WTC11 (cell line): ENCODE measurements around the gene CLRN3. TPM values are rescaled to one million over a fixed set of nuclear protein-coding genes. Genes with fewer than 3 reads are reported as not detected.

Source experiments
- ATAC-seq: fragments of 200-7000 bp; cut with Tn5 transposase; 2 replicates; pipeline ENCODE4 v1.10.0; 2021; ENCODE audit warnings: mild to moderate bottlenecking, moderate library complexity
- CTCF ChIA-PET: fragments of 300-600 bp; sonication (Branson Sonifier 250); formaldehyde crosslinking; loops from one replicate; lab custom pipeline; 2021; ENCODE audit warnings: antibody characterized with exemption; lab: Charles Lee
- POLR2A ChIA-PET: fragments of 350-600 bp; sonication (Branson Sonifier 250); formaldehyde crosslinking; loops from one replicate; lab custom pipeline; 2021; ENCODE audit warnings: antibody characterized with exemption; lab: Charles Lee
- DNase-seq: peaks from one replicate; pipeline ENCODE4 v3.0.0; 2021; ENCODE audit warnings: low spot score
- H3K27ac Mint-ChIP-seq: 2 replicates; pipeline ENCODE4 v1.8.0; 2021; ENCODE audit warnings: mixed read lengths
- H3K27me3 Mint-ChIP-seq: 2 replicates; pipeline ENCODE4 v1.8.0; 2021; ENCODE audit warnings: low read depth, mild to moderate bottlenecking, moderate library complexity, mixed read lengths
- H3K36me3 Mint-ChIP-seq: 2 replicates; pipeline ENCODE4 v1.8.0; 2021; ENCODE audit warnings: mixed read lengths
- H3K4me1 Mint-ChIP-seq: 2 replicates; pipeline ENCODE4 v1.8.0; 2022; ENCODE audit warnings: mixed read lengths
- H3K4me3 Mint-ChIP-seq: 2 replicates; pipeline ENCODE4 v1.8.0; 2021; ENCODE audit warnings: mild to moderate bottlenecking, moderate library complexity, mixed read lengths
- H3K9me3 Mint-ChIP-seq: 2 replicates; pipeline ENCODE4 v1.8.0; 2021; ENCODE audit warnings: mixed read lengths
- AR ChIP-seq: fragments of 250-450 bp; sonication (Bioruptor Pico); IDR thresholded peaks from 2 replicates; pipeline ENCODE4 v1.9.0; 2021; ENCODE audit warnings: mild to moderate bottlenecking
- ATF3 ChIP-seq: sonication (generic); formaldehyde crosslinking; conservative IDR thresholded peaks from 2 replicates; pipeline ENCODE4 v1.8.1; 2022; ENCODE audit warnings: mild to moderate bottlenecking, missing genetic modification reagents
- ERG ChIP-seq: fragments of 250-450 bp; sonication (Bioruptor Pico); IDR thresholded peaks from 2 replicates; pipeline ENCODE4 v1.8.0; 2021; ENCODE audit warnings: mild to moderate bottlenecking
- IRF1 ChIP-seq: sonication (generic); formaldehyde crosslinking; IDR thresholded peaks from 2 replicates; pipeline ENCODE4 v1.8.0; 2023; ENCODE audit warnings: missing genetic modification reagents
- JUN ChIP-seq: sonication (generic); formaldehyde crosslinking; IDR thresholded peaks from 2 replicates; pipeline ENCODE4 v1.8.0; 2023; ENCODE audit warnings: mild to moderate bottlenecking, missing genetic modification reagents
- MXD4 ChIP-seq: fragments of 250-450 bp; sonication (Bioruptor Pico); IDR thresholded peaks from 2 replicates; pipeline ENCODE4 v1.8.0; 2021; ENCODE audit warnings: mild to moderate bottlenecking, moderate library complexity, borderline replicate concordance
- MYBL2 ChIP-seq: sonication (generic); formaldehyde crosslinking; IDR thresholded peaks from 2 replicates; pipeline ENCODE4 v1.8.1; 2023; ENCODE audit warnings: mild to moderate bottlenecking, moderate library complexity, missing genetic modification reagents
- NFYB ChIP-seq: sonication (generic); formaldehyde crosslinking; conservative IDR thresholded peaks from 2 replicates; pipeline ENCODE4 v1.8.0; 2022; ENCODE audit warnings: low read depth, missing genetic modification reagents
- NR1H2 ChIP-seq: sonication (generic); formaldehyde crosslinking; IDR thresholded peaks from 2 replicates; pipeline ENCODE4 v1.9.0; 2021; ENCODE audit warnings: mild to moderate bottlenecking, moderate library complexity, missing genetic modification reagents
- OVOL2 ChIP-seq: fragments of 250-450 bp; sonication (Bioruptor Pico); IDR thresholded peaks from 2 replicates; pipeline ENCODE4 v1.9.0; 2021; ENCODE audit warnings: mild to moderate bottlenecking, borderline replicate concordance
- PREB ChIP-seq: sonication (generic); formaldehyde crosslinking; IDR thresholded peaks from 2 replicates; pipeline ENCODE4 v1.8.1; 2022; ENCODE audit warnings: mild to moderate bottlenecking, missing genetic modification reagents, moderate library complexity, borderline replicate concordance
- SMAD3 ChIP-seq: sonication (generic); formaldehyde crosslinking; IDR thresholded peaks from 2 replicates; pipeline ENCODE4 v1.8.0; 2022; ENCODE audit warnings: missing genetic modification reagents, mild to moderate bottlenecking, borderline replicate concordance
- ZNF138 ChIP-seq: sonication (generic); formaldehyde crosslinking; conservative IDR thresholded peaks from 2 replicates; pipeline ENCODE4 v1.8.1; 2022; ENCODE audit warnings: mild to moderate bottlenecking, moderate library complexity, missing genetic modification reagents
- ZNF219 ChIP-seq: sonication (generic); formaldehyde crosslinking; IDR thresholded peaks from 2 replicates; pipeline ENCODE4 v1.8.0; 2023; ENCODE audit warnings: missing genetic modification reagents, mild to moderate bottlenecking, borderline replicate concordance
- ZNF263 ChIP-seq: sonication (generic); formaldehyde crosslinking; IDR thresholded peaks from 2 replicates; pipeline ENCODE4 v1.8.1; 2022; ENCODE audit warnings: low read depth, mild to moderate bottlenecking, moderate library complexity, missing genetic modification reagents
- total RNA-seq: library from RNA; stranded (reverse); gene quantifications from 3 replicates; pipeline ENCODE4 v1.2.3, GENCODE V29; 2021
- TF ChIP-seq, protein P1 (sequence below): sonication (generic); formaldehyde crosslinking; conservative IDR thresholded peaks from 2 replicates; pipeline ENCODE4 v1.8.1; 2023; ENCODE audit warnings: mild to moderate bottlenecking, low read depth, missing genetic modification reagents, moderate library complexity

The CLRN3 gene
- total RNA-seq, 1 experiment from 2014 or later = not detected

GRCh38 chr10:127905001-127905847 is 12.5 kb upstream of the CLRN3 start (continued):
- TF ChIP-seq, protein P1, sequence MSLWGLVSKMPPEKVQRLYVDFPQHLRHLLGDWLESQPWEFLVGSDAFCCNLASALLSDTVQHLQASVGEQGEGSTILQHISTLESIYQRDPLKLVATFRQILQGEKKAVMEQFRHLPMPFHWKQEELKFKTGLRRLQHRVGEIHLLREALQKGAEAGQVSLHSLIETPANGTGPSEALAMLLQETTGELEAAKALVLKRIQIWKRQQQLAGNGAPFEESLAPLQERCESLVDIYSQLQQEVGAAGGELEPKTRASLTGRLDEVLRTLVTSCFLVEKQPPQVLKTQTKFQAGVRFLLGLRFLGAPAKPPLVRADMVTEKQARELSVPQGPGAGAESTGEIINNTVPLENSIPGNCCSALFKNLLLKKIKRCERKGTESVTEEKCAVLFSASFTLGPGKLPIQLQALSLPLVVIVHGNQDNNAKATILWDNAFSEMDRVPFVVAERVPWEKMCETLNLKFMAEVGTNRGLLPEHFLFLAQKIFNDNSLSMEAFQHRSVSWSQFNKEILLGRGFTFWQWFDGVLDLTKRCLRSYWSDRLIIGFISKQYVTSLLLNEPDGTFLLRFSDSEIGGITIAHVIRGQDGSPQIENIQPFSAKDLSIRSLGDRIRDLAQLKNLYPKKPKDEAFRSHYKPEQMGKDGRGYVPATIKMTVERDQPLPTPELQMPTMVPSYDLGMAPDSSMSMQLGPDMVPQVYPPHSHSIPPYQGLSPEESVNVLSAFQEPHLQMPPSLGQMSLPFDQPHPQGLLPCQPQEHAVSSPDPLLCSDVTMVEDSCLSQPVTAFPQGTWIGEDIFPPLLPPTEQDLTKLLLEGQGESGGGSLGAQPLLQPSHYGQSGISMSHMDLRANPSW = no peak
- TF ChIP-seq, all 79 proteins: peak for 0

GRCh38 chr10:127904311-127905000 is 11.7 kb upstream of the CLRN3 start:
- CTCF ChIA-PET = interaction anchor here (0.7 to 2.6 kb wide), 3 partner anchors 21 to 107 kb away, joined by 3 to 11 read pairs (median 3); no protein-coding TSS in a partner anchor
- TF ChIP-seq JUN (no peak), AR (no peak), MXD4 (no peak), ZNF219 (CRISPR knock-in tag) (no peak), ZNF138 (CRISPR knock-in tag) (no peak), OVOL2 (CRISPR knock-in tag) (no peak), PREB (CRISPR knock-in tag) (no peak), SMAD3 (no peak), MYBL2 (CRISPR knock-in tag) (no peak), NFYB (CRISPR knock-in tag) (no peak), ZNF263 (no peak), ERG (CRISPR knock-in tag) (no peak), IRF1 (CRISPR knock-in tag) (no peak), NR1H2 (no peak), ATF3 (CRISPR knock-in tag) (no peak)
- TF ChIP-seq, all 79 proteins: peak for 0
- Mint-ChIP-seq H3K36me3 (no peaks in the 10 kb centered on the region), H3K27ac (no peak overlapping the region), H3K4me3 (no peak overlapping the region), H3K27me3 (peaks cover 21% of the 10 kb centered on the region), H3K9me3 (peaks cover 7% of the 10 kb centered on the region; the same call in 1 of the 2 replicates), H3K4me1 (peaks cover 3% of the 10 kb centered on the region)
- POLR2A ChIA-PET = no interaction called here
- DNase-seq (no peak), ATAC-seq (no peak)
